H9 (cell line): ENCODE measurements around the gene MOXD1. TPM values are rescaled to one million over a fixed set of nuclear protein-coding genes. Genes with fewer than 3 reads are reported as not detected.

ENCODE experiments used
- DNase-seq: peaks from one replicate; pipeline ENCODE4 v3.0.0-alpha.2; 2017
- H2AFZ ChIP-seq: one replicate; pipeline ENCODE4 v1.6.1; 2013; ENCODE audit warnings: mild to moderate bottlenecking, low read length, control low read depth, moderate library complexity
- H2AK5ac ChIP-seq: 2 replicates; pipeline ENCODE4 v1.6.1; 2013; ENCODE audit warnings: low read length, control low read depth, mixed read lengths; ENCODE audit not compliant: insufficient read length
- H2BK120ac ChIP-seq: one replicate; pipeline ENCODE4 v1.6.1; 2013; ENCODE audit warnings: low read depth, mild to moderate bottlenecking, low read length, control low read depth, inconsistent platforms; ENCODE audit not compliant: poor library complexity, severe bottlenecking
- H2BK12ac ChIP-seq: 2 replicates; pipeline ENCODE4 v1.6.1; 2013; ENCODE audit warnings: low read length, control low read depth, mixed read lengths, low read depth; ENCODE audit not compliant: insufficient read length
- H2BK15ac ChIP-seq: 2 replicates; pipeline ENCODE4 v1.6.1; 2013; ENCODE audit warnings: low read depth, low read length, control low read depth
- H2BK20ac ChIP-seq: one replicate; pipeline ENCODE4 v1.6.1; 2013; ENCODE audit warnings: low read depth, mild to moderate bottlenecking, low read length, control low read depth, inconsistent platforms; ENCODE audit not compliant: poor library complexity, severe bottlenecking
- H2BK5ac ChIP-seq: 2 replicates; pipeline ENCODE4 v1.6.1; 2013; ENCODE audit warnings: low read length, control low read depth, mixed read lengths; ENCODE audit not compliant: insufficient read length
- H3K14ac ChIP-seq: 2 replicates; pipeline ENCODE4 v1.6.1; 2013; ENCODE audit warnings: low read length, control low read depth; ENCODE audit not compliant: insufficient read depth
- H3K18ac ChIP-seq: 2 replicates; pipeline ENCODE4 v1.6.1; 2013; ENCODE audit warnings: low read depth, mild to moderate bottlenecking, mixed read lengths, low read length, control low read depth; ENCODE audit not compliant: insufficient read length
- H3K23ac ChIP-seq: 2 replicates; pipeline ENCODE4 v1.6.1; 2013; ENCODE audit warnings: low read length, control low read depth, mixed read lengths, low read depth; ENCODE audit not compliant: insufficient read length
- H3K23me2 ChIP-seq: 2 replicates; pipeline ENCODE4 v1.6.1; 2013; ENCODE audit warnings: low read depth, mild to moderate bottlenecking, mixed read lengths, low read length, control low read depth; ENCODE audit not compliant: insufficient read length, poor library complexity, severe bottlenecking
- H3K27ac ChIP-seq: 2 replicates; pipeline ENCODE4 v1.5.1; 2013; ENCODE audit warnings: low read length, control low read depth, mixed read lengths, low read depth; ENCODE audit not compliant: insufficient read length
- H3K27me3 ChIP-seq: 2 replicates; pipeline ENCODE4 v1.6.1; 2013; ENCODE audit warnings: low read length, control low read depth, inconsistent platforms; ENCODE audit not compliant: insufficient read depth
- H3K4ac ChIP-seq: 2 replicates; pipeline ENCODE4 v1.6.1; 2013; ENCODE audit warnings: low read depth, mild to moderate bottlenecking, control low read depth, inconsistent platforms, low read length, moderate library complexity
- H3K4me1 ChIP-seq: 2 replicates; pipeline ENCODE4 v1.6.1; 2013; ENCODE audit warnings: low read length, control low read depth, inconsistent platforms; ENCODE audit not compliant: insufficient read depth
- H3K4me2 ChIP-seq: 2 replicates; pipeline ENCODE4 v1.6.1; 2013; ENCODE audit warnings: low read length, control low read depth, mixed read lengths; ENCODE audit not compliant: insufficient read length, insufficient read depth
- H3K56ac ChIP-seq: 2 replicates; pipeline ENCODE4 v1.6.1; 2013; ENCODE audit warnings: low read depth, mild to moderate bottlenecking, mixed read lengths, low read length, control low read depth; ENCODE audit not compliant: insufficient read length
- H3K79me1 ChIP-seq: 2 replicates; pipeline ENCODE4 v1.6.1; 2013; ENCODE audit warnings: low read depth, mild to moderate bottlenecking, moderate library complexity, low read length, control low read depth, inconsistent platforms; ENCODE audit not compliant: insufficient read depth, poor library complexity, severe bottlenecking
- H3K79me2 ChIP-seq: 2 replicates; pipeline ENCODE4 v1.6.1; 2013; ENCODE audit warnings: low read length, control low read depth, inconsistent platforms; ENCODE audit not compliant: insufficient read depth
- H3K9ac ChIP-seq: 2 replicates; pipeline ENCODE4 v1.6.1; 2013; ENCODE audit warnings: low read length, control low read depth, mixed read lengths; ENCODE audit not compliant: insufficient read length; ENCODE audit errors: extremely low read depth
- H3K9me3 ChIP-seq: one replicate; pipeline ENCODE4 v1.6.1; 2013; ENCODE audit warnings: low read depth, low read length, inconsistent platforms; ENCODE audit not compliant: control insufficient read depth
- H3T11ph ChIP-seq: one replicate; pipeline ENCODE4 v1.6.1; 2013; ENCODE audit warnings: mild to moderate bottlenecking, low read length, control low read depth, inconsistent platforms
- H4K20me1 ChIP-seq: one replicate; pipeline ENCODE4 v1.6.1; 2013; ENCODE audit not compliant: control insufficient read depth, insufficient read length, insufficient read depth
- H4K5ac ChIP-seq: 2 replicates; pipeline ENCODE4 v1.6.1; 2013; ENCODE audit warnings: low read depth, mild to moderate bottlenecking, mixed read lengths, low read length, control low read depth; ENCODE audit not compliant: insufficient read length
- H4K8ac ChIP-seq: replicated peaks from 2 replicates; pipeline ENCODE4 v1.6.1; 2013; ENCODE audit warnings: low read length, control low read depth, mixed read lengths, low read depth; ENCODE audit not compliant: insufficient read length
- H4K91ac ChIP-seq: 2 replicates; pipeline ENCODE4 v1.6.1; 2013; ENCODE audit warnings: low read depth, mild to moderate bottlenecking, moderate library complexity, mixed read lengths, low read length, control low read depth; ENCODE audit not compliant: insufficient read length
- H3K27ac Mint-ChIP-seq, 3 experiments: 2 replicates in 2 of 3; 3 replicates in 1 of 3; pipeline ENCODE4 v1.8.0; 2020 to 2021; ENCODE audit warnings: mixed read lengths in 3 of 3, mild to moderate bottlenecking in 1 of 3, moderate library complexity in 1 of 3
- H3K27me3 Mint-ChIP-seq: 2 replicates; pipeline ENCODE4 v1.8.0; 2021; ENCODE audit warnings: low read depth, mild to moderate bottlenecking, moderate library complexity, mixed read lengths
- H3K36me3 Mint-ChIP-seq, 3 experiments: 2 replicates in 2 of 3; 3 replicates in 1 of 3; pipeline ENCODE4 v1.8.0; 2020 to 2021; ENCODE audit warnings: low read depth in 3 of 3, mixed read lengths in 3 of 3; ENCODE audit not compliant: insufficient read depth in 1 of 3
- H3K4me1 Mint-ChIP-seq, 2 experiments: 2 replicates each; pipeline ENCODE4 v1.8.0; 2020; ENCODE audit warnings: mixed read lengths in 2 of 2
- H3K4me3 Mint-ChIP-seq, 2 experiments: 2 replicates in 1 of 2; 3 replicates in 1 of 2; pipeline ENCODE4 v1.8.0; 2020 to 2021; ENCODE audit warnings: mild to moderate bottlenecking in 2 of 2, mixed read lengths in 2 of 2, moderate library complexity in 1 of 2
- H3K9me3 Mint-ChIP-seq, 2 experiments: 2 replicates in 1 of 2; 3 replicates in 1 of 2; pipeline ENCODE4 v1.8.0; 2020; ENCODE audit warnings: mild to moderate bottlenecking in 2 of 2, mixed read lengths in 2 of 2, moderate library complexity in 1 of 2
- WGBS: extraction: QIAGEN DNeasy Blood & Tissue Kit; methylation state at CpG from one replicate; pipeline ENCODE4 v1.1.7; 2013; ENCODE audit warnings: missing lambda C conversion rate, low lambda C conversion rate, mixed read lengths; ENCODE audit not compliant: insufficient read length; ENCODE audit errors: extremely low coverage; 5-methylcytosine and 5-hydroxymethylcytosine counted together
- total RNA-seq: library from RNA; stranded (reverse); gene quantifications from 2 replicates; pipeline ENCODE4 v1.2.1, GENCODE V29; 2021
- TF ChIP-seq, protein P1 (sequence below): fragments of 200-600 bp; sonication (generic); conservative IDR thresholded peaks from 3 replicates; pipeline ENCODE4 v1.8.0; 2021; ENCODE audit warnings: antibody characterized with exemption, mild to moderate bottlenecking

The MOXD1 gene
- total RNA-seq, 1 experiment from 2014 or later, result 2.3 TPM

DNA sequence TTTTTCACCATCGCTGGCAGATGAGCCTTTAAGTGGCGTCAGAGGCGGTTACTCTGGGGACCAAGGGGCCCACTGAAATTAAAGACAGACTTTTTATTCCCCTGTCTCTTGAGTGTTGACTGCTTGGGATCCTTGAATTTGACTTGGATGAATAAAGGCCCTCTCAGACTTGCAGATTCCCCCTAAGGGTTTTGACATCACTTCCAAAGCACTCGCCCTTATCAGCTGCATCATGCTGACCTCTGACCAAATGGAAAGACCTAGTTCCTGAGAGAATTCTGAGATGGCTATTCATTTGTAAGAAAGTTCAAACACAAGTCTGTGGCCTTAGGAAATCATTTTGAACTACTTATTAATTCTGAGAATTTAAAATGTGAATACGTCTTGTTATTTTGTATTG lies 13.5 kb upstream of the MOXD1 start:
- Histone ChIP-seq H3K27me3 (no peaks in the 10 kb centered on the region), H3K79me2 (no peaks in the 10 kb centered on the region), H3T11ph (no peak overlapping the region), H3K14ac (no peak overlapping the region), H3K27ac (no peak overlapping the region), H3K4me2 (no peak overlapping the region), H2BK20ac (no peak overlapping the region), H2AK5ac (no peak overlapping the region), H4K5ac (no peak overlapping the region), H4K91ac (no peak overlapping the region), H3K4me1 (no peaks in the 10 kb centered on the region), H4K8ac (no peak overlapping the region), H3K79me1 (no peaks in the 10 kb centered on the region), H3K56ac (no peak overlapping the region), H3K9ac (no peak overlapping the region), H4K20me1 (no peaks in the 10 kb centered on the region), H3K23me2 (no peaks in the 10 kb centered on the region), H2BK120ac (no peak overlapping the region), H3K23ac (no peak overlapping the region), H3K9me3 (peaks cover 4% of the 10 kb centered on the region), H2BK12ac (no peak overlapping the region), H2BK15ac (no peak overlapping the region), H2AFZ (no peak overlapping the region), H3K18ac (no peak overlapping the region), H2BK5ac (no peak overlapping the region), H3K4ac (no peak overlapping the region)
- Mint-ChIP-seq H3K27ac (no peak overlapping the region), H3K27me3 (no peaks in the 10 kb centered on the region; the same call in none of the 2 replicates), H3K9me3 (peaks cover 12 to 13% of the 10 kb centered on the region in 2 experiments; a peak in 4 of 5 replicates), H3K36me3 (peaks cover 1 to 12% (median 5%) of the 10 kb centered on the region in 3 experiments; a peak in 3 of 7 replicates), H3K4me3 (no peak overlapping the region), H3K4me1 (no peaks in the 10 kb centered on the region)
- WGBS, result no CpG with 5 or more reads among the region's 5 CpGs
- TF ChIP-seq, protein P1, sequence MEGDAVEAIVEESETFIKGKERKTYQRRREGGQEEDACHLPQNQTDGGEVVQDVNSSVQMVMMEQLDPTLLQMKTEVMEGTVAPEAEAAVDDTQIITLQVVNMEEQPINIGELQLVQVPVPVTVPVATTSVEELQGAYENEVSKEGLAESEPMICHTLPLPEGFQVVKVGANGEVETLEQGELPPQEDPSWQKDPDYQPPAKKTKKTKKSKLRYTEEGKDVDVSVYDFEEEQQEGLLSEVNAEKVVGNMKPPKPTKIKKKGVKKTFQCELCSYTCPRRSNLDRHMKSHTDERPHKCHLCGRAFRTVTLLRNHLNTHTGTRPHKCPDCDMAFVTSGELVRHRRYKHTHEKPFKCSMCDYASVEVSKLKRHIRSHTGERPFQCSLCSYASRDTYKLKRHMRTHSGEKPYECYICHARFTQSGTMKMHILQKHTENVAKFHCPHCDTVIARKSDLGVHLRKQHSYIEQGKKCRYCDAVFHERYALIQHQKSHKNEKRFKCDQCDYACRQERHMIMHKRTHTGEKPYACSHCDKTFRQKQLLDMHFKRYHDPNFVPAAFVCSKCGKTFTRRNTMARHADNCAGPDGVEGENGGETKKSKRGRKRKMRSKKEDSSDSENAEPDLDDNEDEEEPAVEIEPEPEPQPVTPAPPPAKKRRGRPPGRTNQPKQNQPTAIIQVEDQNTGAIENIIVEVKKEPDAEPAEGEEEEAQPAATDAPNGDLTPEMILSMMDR, result no peak
- no peak for DNase-seq
